HG02678 (cell line): Measurements from ENCODE around the gene MLKL.
"Not testable (repeated sequence)": the region's sequence is repeated elsewhere in the genome, so short reads cannot be mapped to it uniquely, and the experiment has no call there.

Source experiments
- ATAC-seq: cut with Tn5 transposase; IDR thresholded peaks from one replicate; pipeline ENCODE4 v1.9.1; 2021; ENCODE audit warnings: mild to moderate bottlenecking, moderate library complexity; ENCODE audit not compliant: unreplicated experiment

MLKL gene

GRCh38 chr16:74700116-74700437 is 585 bp downstream of the MLKL start:
- no peak for ATAC-seq

DNA sequence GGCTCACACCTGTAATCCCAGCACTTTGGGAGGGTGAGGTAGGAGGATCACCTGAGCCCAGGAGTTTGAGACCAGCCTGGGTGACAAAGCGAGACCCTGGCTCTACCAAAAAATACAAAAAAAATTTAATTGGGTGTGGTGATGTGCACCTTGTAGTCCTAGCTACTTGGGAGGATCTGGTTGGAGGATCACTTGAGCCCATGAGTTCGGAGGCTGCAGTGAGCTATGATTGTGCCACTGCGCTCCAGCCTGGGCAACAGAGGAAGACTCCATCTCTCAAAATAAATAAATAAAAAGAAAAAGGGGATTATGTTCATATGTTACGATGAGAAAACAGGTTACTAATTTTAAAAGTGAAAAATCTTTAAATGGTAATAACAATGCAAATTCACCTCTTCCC is 996 bp downstream of the MLKL start:
- no peak for ATAC-seq

GRCh38 chr16:74698222-74698621 is 2.4 kb downstream of the MLKL start:
- no peak for ATAC-seq

- peak; percentile 90 for ATAC-seq
These were observed 4.9 kb downstream of the MLKL start for GRCh38 chr16:74695450-74696422.

- no peak for ATAC-seq
These were observed 9.4 kb downstream of the MLKL start for GRCh38 chr16:74691093-74691855.

GRCh38 chr16:74682556-74682955 is 18.1 kb downstream of the MLKL start:
- ATAC-seq: no peak

- ATAC-seq: no peak
These were observed 20.0 kb downstream of the MLKL start for GRCh38 chr16:74680681-74681080.

DNA sequence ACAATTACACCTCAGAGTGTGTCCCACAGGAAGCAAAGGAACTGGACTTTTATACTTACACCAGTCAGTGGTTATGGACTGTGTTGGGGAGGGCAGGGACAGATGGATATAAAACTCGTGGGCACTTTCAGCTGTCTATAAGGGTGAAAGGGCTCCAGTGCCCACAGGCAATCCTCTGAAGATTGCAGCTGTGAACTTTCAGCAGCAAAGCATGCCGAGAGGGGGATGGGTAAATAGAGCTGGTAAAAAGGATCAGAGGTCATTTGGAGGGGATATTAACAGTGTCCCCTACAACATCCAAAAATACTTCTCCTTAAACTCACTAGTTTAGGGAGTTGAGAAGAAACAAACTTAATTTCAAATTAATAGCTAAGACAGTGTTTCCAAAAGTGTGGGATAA is 20.7 kb downstream of the MLKL start:
- no peak for ATAC-seq

GRCh38 chr16:74677868-74678267 is 22.8 kb downstream of the MLKL start:
- no peak for ATAC-seq

DNA sequence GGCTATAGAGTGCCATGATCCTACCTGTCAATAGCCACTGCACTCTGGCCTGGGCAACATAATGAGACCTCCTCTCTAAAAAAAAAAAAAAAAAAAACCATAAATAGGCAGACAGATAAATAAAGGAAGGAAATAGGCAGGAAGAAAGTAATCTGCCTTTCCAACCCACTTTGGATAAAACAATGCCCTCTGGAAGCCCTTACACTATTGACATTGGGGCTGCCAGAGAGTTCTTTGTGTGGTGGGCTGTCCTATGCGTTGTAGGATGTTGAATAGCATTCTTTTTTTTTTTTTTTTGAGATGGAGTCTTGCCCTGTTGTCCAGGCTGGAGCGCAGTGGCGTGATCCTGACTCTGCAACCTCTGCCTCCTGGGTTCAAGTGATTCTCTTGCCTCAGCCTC is 26.8 kb downstream of the MLKL start:
- ATAC-seq: no peak

DNA sequence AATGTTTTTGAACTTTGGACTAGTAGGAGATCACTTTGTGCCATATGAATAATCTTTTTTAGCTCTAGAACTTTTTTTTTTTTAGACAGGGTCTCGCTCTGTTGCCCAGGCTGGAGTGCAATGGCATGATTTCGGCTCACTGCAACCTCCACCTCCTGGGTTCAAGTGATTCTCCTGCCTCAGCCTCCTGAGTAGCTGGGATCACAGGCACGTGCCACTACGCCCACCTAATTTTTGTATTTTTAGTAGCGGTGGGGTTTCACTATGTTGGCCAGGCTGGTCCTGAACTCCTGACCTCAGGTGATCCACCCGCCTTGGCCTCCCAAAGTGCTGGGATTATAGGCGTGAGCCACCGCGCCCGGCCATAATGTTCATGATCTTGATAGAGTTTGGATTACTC is 31.8 kb downstream of the MLKL start:
- not testable (repeated sequence) for ATAC-seq

DNA sequence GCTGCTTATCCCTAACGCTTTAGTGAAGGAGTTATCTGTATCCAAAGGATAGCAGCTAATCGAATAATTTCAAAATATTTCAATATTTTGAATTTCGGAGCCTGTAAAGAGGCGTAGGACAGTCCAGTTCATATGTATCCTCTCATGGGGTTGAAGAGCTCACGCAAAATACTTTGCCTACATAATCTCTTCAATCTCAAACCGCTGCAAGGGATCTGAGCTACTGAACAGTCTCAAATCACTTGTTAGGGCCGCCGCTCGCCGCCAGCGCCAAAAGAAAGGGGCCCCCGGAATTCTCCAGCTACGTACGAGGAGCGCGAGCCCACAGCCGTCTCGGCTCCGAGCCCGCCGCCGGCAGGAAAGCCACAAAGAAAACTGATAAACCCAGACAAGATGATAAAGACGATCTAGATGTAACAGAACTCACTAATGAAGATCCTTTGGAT is 33.4 kb downstream of the MLKL start:
- ATAC-seq: no peak

DNA sequence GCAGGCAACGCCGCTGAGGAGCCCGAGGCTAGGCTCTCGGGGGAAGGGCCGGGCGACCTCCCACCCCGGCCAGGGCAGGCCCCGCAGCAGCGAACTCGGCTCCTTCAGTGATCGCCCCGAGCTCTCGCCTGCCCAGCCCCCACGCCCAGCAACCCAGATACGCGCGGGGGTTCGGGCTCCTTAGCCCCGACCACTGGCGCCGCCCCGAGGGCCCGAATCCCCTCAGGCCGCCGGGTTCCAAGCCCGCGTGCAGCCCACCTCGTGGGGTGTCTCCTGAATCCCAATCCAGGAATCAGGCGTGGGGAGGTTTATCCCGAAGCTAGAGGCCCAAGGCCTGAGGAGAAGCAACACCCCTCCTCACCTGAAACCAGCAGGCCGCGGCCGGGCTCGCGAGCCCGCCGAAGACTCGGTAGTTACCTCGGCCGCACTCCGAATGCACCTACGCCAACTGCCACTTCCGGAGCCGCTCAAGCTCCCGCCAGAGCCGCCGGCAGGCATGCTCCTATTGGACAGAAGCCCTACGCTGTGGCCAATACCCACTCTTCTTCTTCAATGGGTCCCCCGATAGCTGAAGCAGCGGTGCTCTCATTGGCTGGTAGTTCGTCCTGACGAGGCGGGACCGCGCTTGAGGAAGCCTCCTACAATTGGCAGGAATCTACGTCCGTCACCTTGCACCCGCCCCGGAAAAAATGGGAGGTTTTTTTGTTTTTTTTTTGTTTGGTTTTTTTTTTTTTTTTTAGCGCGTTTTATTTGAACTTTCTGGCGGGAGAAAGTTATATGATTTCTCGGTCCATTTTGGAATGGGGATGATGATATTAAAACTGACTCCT is 34.0 kb downstream of the MLKL start, which contains the start of gene RFWD3:
Gene RFWD3, minus strand, starts transcription at position 453 of the 830 bp plus-strand sequence. CDS start 5,428 bp downstream, outside the sequence.
- peak; percentile 100 for ATAC-seq

DNA sequence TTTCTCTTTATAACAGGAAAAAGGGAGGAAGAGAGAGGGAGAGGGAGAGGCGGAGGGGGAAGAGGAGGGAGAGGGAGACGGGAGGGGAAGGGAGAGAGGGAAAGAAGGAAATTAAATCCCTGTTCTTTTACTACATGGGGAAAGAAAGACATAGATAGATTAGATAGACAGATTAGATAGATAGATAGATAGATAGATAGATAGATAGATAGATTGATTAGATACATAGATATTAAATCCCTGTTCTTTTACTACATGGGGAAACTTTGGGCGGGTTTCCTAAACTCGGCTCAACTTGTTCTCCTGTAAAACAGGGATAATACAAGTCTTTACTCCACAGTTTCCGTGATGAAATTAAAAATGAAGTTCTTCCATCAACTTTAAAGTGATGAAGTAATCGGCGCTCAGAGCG is 34.6 kb downstream of the MLKL start:
- ATAC-seq: no peak

- ATAC-seq: no peak
These were observed 39.6 kb downstream of the MLKL start for GRCh38 chr16:74661064-74661463.

- no peak for ATAC-seq
These were observed 40.3 kb downstream of the MLKL start for GRCh38 chr16:74660383-74660782.

DNA sequence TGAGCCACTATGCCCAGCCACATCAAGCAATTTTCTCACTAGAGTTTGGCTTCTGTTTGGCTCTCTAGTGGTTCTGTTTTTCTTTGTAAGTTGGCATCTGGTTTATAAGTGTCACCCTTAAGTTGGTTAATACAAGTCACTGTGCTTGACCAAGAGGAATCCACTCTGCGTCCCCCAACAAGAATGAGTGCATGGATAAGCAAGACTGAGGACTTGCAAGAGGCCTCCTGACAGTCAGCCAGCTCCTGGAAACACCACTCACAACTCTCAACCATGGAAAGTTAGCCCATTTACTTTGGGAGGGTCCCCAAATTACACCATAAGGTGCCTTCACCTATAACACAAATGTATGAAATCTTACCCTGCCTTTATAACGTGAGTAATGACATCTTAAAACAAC is 41.6 kb downstream of the MLKL start:
- ATAC-seq: no peak

DNA sequence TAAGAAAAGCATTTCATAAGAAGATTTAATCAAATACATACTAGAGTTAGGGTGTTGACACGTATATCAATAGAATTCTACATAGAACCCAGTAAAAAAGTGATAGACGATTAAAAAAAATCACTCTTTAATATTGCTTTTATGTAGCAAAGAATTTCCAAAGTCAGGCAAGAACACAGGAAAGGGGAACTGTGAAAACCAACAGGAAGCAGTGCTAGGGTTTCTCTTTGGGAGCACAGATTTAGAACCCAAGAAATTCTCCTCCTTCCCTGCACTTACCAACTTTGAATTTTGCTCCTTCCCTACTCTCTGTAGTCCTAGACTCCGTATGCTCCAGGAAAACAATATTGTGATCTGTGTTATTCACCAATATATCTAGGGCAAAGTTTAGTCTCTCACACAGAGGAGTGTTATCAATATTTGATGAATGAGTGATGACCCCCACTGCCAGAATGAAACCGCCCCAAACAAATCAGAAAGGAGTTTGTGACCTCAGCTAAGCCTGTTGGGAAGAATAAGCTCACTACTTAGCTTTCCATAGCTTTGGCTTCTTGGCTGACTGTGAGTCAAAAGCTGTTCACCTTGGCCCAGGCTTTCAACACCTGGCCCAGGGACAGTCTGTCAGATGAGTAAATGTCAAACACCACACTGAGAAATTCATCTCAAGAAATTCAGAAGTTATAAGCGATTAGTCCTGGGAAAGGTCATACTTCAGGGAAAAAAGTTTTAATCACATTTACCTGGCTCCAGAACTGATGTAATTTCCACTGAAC is 42.6 kb downstream of the MLKL start:
- no peak for ATAC-seq

DNA sequence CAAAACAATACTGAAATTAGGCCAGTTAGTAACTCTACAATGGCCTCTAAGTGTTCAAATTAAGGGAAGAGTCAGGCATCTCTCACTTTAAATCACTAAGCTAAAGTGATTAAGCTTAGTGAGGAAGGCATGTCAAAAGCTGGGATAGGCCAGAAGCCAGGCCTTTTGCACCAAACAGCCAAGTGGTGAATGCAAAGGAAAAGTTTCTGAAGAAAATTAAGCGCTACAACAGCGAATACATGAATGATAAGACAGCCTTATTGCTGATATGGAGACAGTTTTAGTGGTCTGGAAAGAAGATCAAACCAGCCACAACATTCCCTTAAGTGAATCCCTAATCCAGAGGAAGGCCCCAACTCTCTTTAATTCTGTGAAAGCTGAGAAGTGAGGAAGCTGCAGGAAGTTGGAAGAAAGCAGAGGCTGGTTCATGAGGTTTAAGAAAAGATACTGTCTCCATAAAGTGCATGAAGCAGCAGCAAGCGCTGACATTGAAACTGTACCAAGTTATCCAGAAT is 46.1 kb downstream of the MLKL start:
- ATAC-seq: no peak

DNA sequence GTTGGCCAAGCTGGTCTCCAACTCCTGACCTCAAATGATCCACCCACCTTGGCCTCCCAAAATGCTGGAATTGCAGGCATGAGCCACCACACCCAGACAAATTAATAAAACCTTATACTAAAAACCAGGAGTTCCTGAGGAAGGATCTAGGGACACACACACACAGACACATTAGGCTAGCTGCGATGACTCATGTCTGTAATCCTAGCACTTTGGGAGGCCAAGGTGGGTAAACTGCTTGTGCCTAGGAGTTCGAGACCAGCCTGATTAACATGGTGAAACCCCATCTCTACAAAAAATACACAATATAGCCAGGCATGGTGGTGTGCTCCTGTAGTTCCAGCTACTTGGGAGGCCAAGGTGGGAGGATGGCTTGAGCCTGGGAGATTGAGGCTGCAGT is 47.8 kb downstream of the MLKL start:
- not testable (repeated sequence) for ATAC-seq
